ENCODE measurements around the gene CTIF.

Gene CTIF

DNA sequence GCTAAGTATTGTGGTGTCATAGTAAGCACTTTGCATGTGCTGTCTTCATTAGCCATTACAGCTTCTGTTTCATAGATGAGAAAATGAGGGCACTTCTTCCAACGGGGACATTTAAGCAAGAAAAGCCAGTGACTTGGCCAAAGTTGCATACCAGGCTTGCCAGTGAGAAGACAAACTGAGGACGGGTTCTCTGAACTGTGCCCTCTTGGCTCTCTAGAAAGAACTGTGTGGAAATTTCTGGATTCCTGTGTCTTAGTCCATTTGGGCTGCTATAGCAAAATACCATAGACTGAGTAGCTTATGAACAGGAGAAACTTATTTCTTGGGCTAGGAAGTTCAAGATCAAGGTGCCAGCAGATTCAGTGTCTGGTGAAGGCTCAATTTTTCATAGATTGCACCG is 13.3 kb downstream of the CTIF start:
- no peak for DNase-seq

- DNase-seq: no peak
Measured at GRCh38 chr18:48553236-48553635, 14.4 kb downstream of the CTIF start.

- DNase-seq: no peak
Measured at GRCh38 chr18:48554610-48555400, 16.0 kb downstream of the CTIF start.

DNA sequence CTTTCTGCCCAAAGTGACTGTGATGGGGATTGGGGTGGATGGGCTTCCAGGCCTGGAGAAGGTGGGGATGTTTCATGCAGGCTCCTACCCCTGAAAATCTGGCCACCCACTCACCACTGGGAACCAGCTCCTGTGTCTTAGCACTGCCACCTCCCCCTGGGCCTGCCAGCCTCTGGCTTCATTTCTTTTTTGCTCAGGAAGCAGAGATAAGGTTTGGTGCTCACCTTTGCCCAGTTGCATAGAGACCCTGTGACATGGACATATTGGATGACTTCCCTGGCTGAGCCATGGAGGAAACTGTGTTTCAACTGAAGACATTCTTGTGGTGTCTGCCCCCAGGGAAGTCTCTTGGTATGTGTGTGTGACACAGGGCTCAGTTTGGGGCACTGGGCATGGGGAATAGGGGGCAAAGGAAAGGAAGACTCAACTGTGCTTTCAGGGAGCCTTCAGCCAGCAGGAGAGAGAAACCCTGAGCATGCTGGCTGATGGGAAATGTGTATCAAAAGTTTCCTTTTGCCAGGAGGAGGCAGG is 16.7 kb downstream of the CTIF start:
- DNase-seq: no peak

DNA sequence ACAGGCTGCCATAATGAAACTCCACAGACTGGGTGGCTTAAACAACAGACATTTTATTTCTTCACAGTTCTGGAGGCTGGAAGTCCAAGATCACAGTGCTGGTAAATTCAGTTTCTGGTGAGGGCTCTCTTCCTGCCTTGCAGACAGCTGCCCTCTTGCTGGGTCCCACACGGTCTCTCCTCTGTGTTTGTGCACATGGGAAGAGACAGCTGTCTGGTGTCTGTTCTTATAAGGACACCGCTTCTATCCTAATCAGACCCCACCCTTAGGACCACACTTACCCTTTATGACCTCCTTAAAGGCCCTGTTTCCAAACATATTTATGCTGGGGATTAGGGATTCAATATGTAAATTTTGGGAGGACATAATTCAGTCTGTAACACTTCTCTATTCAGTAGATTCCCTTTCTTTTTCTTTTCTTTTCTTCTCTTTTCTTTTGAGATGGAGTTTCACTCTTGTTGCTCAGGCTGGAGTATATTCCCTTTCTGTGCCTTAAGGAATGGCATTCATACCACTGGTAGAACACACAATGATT is 18.9 kb downstream of the CTIF start:
- no peak for DNase-seq

DNA sequence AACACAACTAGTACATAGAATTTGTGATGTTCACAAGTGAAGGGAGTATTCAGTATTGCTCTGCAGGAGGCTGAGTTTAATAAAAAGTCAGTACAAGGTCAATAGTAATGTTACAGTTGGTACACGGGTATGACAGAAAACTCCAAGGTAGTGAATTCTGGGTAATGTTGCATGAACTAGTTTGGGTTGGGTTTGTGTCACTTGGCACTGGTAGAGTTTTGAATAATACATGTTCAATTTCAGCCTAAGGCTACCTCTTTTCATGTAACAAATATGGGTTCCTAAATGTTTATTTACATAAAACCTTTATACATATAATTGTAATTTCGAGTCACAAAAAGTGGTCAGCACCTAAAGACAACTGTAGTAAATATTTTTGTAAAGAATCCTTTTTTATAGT is 19.4 kb downstream of the CTIF start:
- DNase-seq: no peak

GRCh38 chr18:48560491-48560890 is 21.7 kb downstream of the CTIF start:
- DNase-seq: no peak

DNA sequence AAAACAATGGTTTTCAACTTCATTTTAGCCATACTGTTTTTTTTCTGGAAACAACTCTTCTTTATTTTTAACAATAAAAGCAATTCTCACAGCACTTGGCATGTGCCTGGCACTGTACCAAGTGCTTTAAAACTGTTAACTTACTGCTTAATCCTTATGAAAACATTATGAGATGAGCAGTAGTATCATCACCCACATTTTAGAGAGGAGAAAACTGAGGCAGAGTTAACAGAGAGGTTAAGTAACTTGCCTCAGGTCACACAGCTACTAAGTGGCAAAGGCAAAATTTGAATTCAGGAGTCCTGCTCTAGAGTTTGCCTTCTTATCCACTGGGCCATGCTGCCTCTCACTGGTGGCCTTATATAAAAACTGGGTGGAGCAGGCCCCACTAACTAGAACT is 23.2 kb downstream of the CTIF start:
- no peak for DNase-seq

- DNase-seq: no peak
Measured at GRCh38 chr18:48563027-48563426, 24.2 kb downstream of the CTIF start.

DNA sequence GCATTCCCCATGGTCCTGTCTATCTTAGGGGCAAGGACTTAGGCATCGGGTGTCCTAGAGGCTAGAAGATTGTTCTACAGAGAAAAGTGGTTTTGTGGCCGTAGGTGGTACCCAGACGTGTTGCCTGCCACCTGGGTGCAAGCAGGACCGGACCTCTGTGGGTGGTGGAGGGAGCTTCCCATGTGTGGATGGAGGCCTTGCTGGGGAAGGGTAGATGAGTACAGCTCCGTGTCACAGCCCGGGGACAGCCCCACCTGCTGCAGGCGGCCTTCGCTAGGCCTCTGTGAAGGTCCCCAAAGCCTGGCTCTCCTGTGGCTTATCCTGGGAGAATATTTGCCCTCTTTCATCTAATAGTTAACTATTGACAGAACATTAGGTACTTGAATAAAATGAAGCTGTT is 25.3 kb downstream of the CTIF start:
- no peak for DNase-seq

- DNase-seq: no peak
Measured at GRCh38 chr18:48565105-48565504, 26.3 kb downstream of the CTIF start.

DNA sequence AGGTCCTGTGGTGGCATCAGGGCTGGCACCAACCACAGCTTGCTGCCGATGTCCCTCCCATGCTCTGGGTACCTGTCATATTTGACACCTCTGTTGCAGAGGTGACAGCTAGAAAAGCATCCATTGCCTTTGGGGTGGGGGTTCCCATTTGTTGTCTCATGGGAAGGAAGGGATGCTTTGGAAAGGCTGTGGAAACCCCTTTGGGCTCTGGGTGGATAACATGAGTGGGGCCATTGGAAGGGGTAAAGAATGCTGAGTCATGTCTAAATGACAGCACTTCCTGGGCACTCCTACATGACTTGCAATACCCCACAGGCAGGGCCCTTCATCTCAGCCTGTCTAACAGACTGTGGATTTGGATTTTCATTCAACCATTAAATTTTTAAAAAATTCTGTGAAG is 27.8 kb downstream of the CTIF start:
- no peak for DNase-seq

GRCh38 chr18:48567388-48567787 is 28.6 kb downstream of the CTIF start:
- DNase-seq: no peak

GRCh38 chr18:48569139-48569914 is 30.5 kb downstream of the CTIF start:
- no peak for DNase-seq

DNA sequence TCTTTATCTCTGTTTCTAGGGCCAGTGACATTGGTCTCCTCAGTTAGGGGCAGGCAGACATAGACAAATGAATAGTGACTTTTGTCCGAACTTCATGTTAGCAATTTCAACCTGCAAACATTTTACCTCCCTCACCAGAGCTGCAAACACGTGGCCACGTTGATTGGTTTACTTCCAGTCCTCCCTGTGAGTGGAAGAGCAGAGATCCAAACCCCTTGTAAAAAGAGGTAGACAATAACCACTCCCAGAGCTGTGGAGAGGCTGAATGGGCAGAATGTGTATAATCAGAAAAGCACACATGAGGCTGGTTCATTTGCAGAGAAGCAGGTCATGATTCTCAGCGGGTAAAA is 31.1 kb downstream of the CTIF start:
- DNase-seq: no peak

GRCh38 chr18:48570313-48570712 is 31.5 kb downstream of the CTIF start:
- DNase-seq: no peak

DNA sequence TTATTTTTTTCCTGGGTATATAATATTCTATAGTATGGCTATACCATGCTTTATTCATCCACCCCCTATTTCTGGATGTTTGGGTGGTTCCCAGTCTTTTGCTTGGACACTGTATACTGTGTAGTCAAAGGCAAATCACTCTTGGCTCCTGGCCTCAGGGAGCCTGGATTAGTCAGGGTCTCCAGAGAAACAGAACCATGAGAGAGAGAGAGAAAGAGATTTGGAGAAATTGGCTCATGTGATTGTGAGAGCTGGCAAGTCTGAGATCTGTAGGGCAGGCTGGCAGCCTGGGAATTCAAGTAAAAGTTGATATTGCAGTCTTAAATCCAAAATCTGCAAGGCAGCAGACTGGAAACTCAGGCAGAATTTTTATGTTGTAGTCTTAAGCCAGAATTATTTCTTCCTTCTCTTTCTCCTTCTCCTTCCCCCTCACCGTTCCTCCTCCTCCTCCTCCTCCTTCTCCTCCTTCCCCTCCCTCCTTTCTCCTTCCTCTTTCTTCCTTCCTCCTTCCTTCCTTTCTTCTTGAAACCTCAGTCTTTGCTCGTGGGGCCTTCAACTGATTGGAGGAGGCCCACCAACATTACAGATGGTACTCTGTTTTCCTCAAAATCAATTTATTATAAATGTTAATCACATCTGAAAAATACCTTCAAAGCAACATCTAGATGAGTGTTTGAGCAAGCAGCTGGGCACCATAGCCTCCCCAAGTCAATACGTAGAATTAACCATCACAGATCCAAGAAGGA is 33.0 kb downstream of the CTIF start:
- DNase-seq: no peak

DNA sequence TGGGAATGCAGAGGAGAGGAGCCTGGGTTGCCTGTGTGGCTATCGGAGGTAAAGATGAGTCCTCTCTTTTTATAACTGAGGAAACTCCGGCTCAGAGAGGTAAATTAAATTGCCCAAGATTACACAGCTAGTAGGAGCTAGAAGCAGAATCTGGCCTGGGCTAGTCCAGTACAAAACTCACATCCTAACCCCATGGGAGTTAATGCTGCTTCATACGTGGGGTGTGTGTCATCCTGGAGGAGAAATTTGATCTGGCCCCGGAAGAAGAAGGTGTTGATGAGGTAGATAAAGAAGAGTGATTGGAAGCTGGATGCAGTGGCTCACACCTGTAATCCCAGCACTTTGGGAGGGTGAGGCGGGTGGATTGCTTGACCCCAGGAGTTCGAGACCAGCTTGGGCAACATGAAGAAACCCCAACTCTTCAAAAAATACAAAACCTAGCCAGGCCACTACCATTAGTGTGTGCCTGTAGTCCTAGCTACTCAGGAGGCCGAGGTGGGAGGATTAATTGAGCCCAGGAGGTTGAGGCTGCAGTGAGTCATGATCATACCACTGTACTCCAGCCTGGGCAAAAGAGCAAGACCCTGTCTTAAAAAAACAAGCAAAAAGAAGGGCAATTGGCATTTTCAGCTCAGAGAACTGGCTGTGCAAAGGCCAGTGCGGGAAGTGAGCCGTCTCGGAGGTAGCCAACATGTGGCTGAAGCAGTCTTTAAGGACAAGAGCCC is 33.7 kb downstream of the CTIF start:
- DNase-seq: no peak

GRCh38 chr18:48573632-48574283 is 34.9 kb downstream of the CTIF start:
- no peak for DNase-seq

GRCh38 chr18:48574667-48575300 is 36.0 kb downstream of the CTIF start:
- no peak for DNase-seq

GRCh38 chr18:48575301-48575657 is 36.4 kb downstream of the CTIF start:
- DNase-seq: no peak
